ENCODE results near the gene DFFA.
"Not testable (repeated sequence)": the region's sequence is repeated elsewhere in the genome, so short reads cannot be mapped to it uniquely, and the experiment has no call there.

DFFA gene

DNA sequence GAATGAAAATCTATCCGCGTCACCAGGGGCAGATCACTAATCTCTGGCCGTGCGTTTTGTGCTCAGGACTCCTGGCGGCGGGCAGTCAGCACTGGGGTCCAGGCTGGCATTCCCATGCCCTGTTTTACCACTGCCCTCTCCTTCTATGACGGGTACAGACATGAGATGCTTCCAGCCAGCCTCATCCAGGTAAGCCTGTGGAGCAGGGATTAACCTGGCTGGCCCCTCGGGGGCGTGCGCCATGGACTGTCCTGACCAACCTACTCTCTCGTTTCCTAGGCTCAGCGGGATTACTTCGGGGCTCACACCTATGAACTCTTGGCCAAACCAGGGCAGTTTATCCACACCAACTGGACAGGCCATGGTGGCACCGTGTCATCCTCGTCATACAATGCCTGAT, 53.0 kb downstream of the DFFA start:
- H3K9me2 ChIP-seq (replicated peaks; ENCODE audit: low read depth, low read length), result no peaks in the 10 kb centered on the region
- no peak overlapping the region for H2AFZ ChIP-seq (ENCODE audit: low read length)
- no peak overlapping the region for H3K4me3 ChIP-seq (ENCODE audit: low read length, poor library complexity, severe bottlenecking)
- peaks cover 59% of the 10 kb centered on the region for H3K36me3 ChIP-seq (ENCODE audit: insufficient read depth, low read length)
- TF ChIP-seq EZH2phosphoT487 (IDR thresholded peaks at IDR 0.05; ENCODE audit: borderline replicate concordance), result no peak
- TF ChIP-seq, protein P1, sequence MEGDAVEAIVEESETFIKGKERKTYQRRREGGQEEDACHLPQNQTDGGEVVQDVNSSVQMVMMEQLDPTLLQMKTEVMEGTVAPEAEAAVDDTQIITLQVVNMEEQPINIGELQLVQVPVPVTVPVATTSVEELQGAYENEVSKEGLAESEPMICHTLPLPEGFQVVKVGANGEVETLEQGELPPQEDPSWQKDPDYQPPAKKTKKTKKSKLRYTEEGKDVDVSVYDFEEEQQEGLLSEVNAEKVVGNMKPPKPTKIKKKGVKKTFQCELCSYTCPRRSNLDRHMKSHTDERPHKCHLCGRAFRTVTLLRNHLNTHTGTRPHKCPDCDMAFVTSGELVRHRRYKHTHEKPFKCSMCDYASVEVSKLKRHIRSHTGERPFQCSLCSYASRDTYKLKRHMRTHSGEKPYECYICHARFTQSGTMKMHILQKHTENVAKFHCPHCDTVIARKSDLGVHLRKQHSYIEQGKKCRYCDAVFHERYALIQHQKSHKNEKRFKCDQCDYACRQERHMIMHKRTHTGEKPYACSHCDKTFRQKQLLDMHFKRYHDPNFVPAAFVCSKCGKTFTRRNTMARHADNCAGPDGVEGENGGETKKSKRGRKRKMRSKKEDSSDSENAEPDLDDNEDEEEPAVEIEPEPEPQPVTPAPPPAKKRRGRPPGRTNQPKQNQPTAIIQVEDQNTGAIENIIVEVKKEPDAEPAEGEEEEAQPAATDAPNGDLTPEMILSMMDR (conservative IDR thresholded peaks at IDR 0.05; ENCODE audit: low read length), result no peak
- no peaks in the 10 kb centered on the region for H4K20me1 ChIP-seq (ENCODE audit: insufficient read depth, low read length, poor library complexity, severe bottlenecking)
- H3F3A ChIP-seq (ENCODE audit: low read depth), result no peaks in the 10 kb centered on the region; the same call in 1 of the 2 replicates
- H3K4me1 ChIP-seq (ENCODE audit: insufficient read depth, low read length, poor library complexity, severe bottlenecking), result peaks cover 16% of the 10 kb centered on the region
- no peaks in the 10 kb centered on the region for H3K79me2 ChIP-seq (ENCODE audit: insufficient read depth, low read length)
- H3K4me2 ChIP-seq (ENCODE audit: low read depth, low read length, poor library complexity, severe bottlenecking), result no peak overlapping the region
- no peaks in the 10 kb centered on the region for H3K9me3 ChIP-seq (ENCODE audit: insufficient read depth, low read depth, low read length)
- no peak overlapping the region for H3K9ac ChIP-seq (ENCODE audit: low read depth, low read length, poor library complexity, severe bottlenecking)
- no peaks in the 10 kb centered on the region for H3K27me3 ChIP-seq (ENCODE audit: insufficient read depth, low read length, poor library complexity, severe bottlenecking)

DNA sequence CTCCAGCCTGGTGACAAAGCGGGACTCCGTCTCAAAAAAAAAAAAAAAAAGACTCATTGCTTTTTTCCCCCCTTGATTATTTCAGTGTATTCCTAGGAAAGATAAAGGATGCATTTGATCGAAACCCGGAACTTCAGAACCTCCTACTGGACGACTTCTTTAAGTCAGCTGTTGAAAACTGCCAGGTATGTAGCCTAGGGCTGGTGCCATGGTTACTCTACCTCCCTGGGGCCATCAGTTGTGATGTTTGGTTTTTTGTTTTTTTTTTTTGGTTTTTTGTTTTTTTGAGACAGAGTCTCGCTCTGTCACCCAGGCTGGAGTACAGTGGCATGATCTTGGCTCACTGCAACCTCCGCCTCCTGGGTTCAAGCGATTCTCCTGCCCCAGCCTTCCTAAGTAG, 53.6 kb downstream of the DFFA start:
- not testable (repeated sequence) for H3F3A ChIP-seq (ENCODE audit: low read depth); H3K9me3 ChIP-seq (ENCODE audit: insufficient read depth, low read depth, low read length); H3K4me2 ChIP-seq (ENCODE audit: low read depth, low read length, poor library complexity, severe bottlenecking); H4K20me1 ChIP-seq (ENCODE audit: insufficient read depth, low read length, poor library complexity, severe bottlenecking); H2AFZ ChIP-seq (ENCODE audit: low read length); H3K9ac ChIP-seq (ENCODE audit: low read depth, low read length, poor library complexity, severe bottlenecking); H3K9me2 ChIP-seq (replicated peaks; ENCODE audit: low read depth, low read length); H3K79me2 ChIP-seq (ENCODE audit: insufficient read depth, low read length); H3K27me3 ChIP-seq (ENCODE audit: insufficient read depth, low read length, poor library complexity, severe bottlenecking); H3K4me3 ChIP-seq (ENCODE audit: low read length, poor library complexity, severe bottlenecking)
- H3K36me3 ChIP-seq (ENCODE audit: insufficient read depth, low read length), result peaks cover 65% of the 10 kb centered on the region
- H3K4me1 ChIP-seq (ENCODE audit: insufficient read depth, low read length, poor library complexity, severe bottlenecking), result peaks cover 17% of the 10 kb centered on the region

DNA sequence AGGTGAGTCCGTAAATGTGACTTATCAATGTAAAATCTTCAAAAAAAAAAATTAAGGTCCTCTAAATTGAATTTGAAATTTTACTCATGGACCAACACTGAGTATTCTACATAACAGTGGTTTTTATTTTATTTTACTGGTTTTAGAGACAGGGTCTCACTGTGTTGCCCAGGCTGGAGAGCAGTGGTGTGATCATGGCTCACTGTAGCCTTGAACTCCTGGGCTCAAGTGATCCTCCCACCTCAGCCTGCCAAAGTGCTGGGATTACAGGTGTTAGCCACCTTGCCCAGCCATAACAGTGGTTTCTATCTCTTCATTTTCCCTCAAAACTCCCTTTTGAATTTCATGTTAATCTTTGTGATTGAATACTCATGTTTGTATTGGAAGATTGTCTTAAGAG, 56.4 kb downstream of the DFFA start:
- peak overlapping the region; percentile 50 for H3K9ac ChIP-seq (ENCODE audit: low read depth, low read length, poor library complexity, severe bottlenecking)
- H2AFZ ChIP-seq (ENCODE audit: low read length); H3K79me2 ChIP-seq (ENCODE audit: insufficient read depth, low read length); H3K27me3 ChIP-seq (ENCODE audit: insufficient read depth, low read length, poor library complexity, severe bottlenecking); H3K9me3 ChIP-seq (ENCODE audit: insufficient read depth, low read depth, low read length); H3F3A ChIP-seq (ENCODE audit: low read depth); H4K20me1 ChIP-seq (ENCODE audit: insufficient read depth, low read length, poor library complexity, severe bottlenecking); H3K9me2 ChIP-seq (replicated peaks; ENCODE audit: low read depth, low read length): not testable (repeated sequence)
- peak overlapping the region; percentile 48 for H3K4me3 ChIP-seq (ENCODE audit: low read length, poor library complexity, severe bottlenecking)
- peak overlapping the region; percentile 60 for H3K4me2 ChIP-seq (ENCODE audit: low read depth, low read length, poor library complexity, severe bottlenecking)
- H3K4me1 ChIP-seq (ENCODE audit: insufficient read depth, low read length, poor library complexity, severe bottlenecking), result peaks cover 17% of the 10 kb centered on the region
- peaks cover 85% of the 10 kb centered on the region for H3K36me3 ChIP-seq (ENCODE audit: insufficient read depth, low read length)

DNA sequence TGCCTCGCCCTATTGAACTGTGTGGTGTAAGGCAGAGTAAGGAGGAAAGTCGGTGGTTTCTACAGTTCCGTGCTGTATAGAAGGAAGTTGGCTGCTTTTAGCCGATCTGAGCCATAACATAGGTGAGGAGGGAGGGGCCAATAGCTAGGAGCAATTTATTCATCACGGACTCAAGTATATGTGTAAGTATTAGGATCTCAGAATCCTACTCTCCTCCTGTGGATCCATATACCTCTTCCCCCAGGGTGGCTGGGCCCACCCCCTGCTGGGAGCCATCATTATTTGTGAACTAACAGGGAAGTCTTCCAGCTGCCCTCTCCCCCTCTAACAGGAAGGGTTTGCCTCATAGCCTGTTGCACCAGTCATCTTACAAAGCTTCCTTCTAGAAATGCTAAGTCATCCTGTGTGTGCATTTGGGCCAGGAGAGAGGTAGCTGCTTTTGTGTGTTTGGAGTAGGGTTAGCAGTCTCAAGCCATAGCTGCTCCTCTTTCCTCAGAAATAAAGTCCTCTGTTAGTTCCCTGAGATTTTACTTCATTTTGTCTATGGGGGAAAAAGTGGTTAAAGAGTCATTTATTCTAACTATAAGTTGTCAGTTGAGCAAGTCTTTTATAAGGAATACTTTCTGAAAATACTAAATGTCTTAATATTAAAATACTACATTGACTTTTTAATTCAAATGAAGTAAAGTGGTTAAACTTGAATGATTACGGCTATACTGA, 57.0 kb downstream of the DFFA start:
- Histone ChIP-seq H3F3A (ENCODE audit: low read depth) (no peaks in the 10 kb centered on the region; the same call in 1 of the 2 replicates), H3K79me2 (ENCODE audit: insufficient read depth, low read length) (no peaks in the 10 kb centered on the region), H2AFZ (ENCODE audit: low read length) (peak overlapping the region; percentile 59), H3K36me3 (ENCODE audit: insufficient read depth, low read length) (peaks cover 85% of the 10 kb centered on the region), H3K9me2 (replicated peaks; ENCODE audit: low read depth, low read length) (no peaks in the 10 kb centered on the region), H3K4me1 (ENCODE audit: insufficient read depth, low read length, poor library complexity, severe bottlenecking) (peaks cover 17% of the 10 kb centered on the region), H3K27me3 (ENCODE audit: insufficient read depth, low read length, poor library complexity, severe bottlenecking) (no peaks in the 10 kb centered on the region), H4K20me1 (ENCODE audit: insufficient read depth, low read length, poor library complexity, severe bottlenecking) (no peaks in the 10 kb centered on the region), H3K4me3 (ENCODE audit: low read length, poor library complexity, severe bottlenecking) (peak overlapping the region; percentile 48), H3K9me3 (ENCODE audit: insufficient read depth, low read depth, low read length) (no peaks in the 10 kb centered on the region), H3K4me2 (ENCODE audit: low read depth, low read length, poor library complexity, severe bottlenecking) (peak overlapping the region; percentile 60), H3K9ac (ENCODE audit: low read depth, low read length, poor library complexity, severe bottlenecking) (peak overlapping the region; percentile 50)
- TF ChIP-seq EZH2phosphoT487 (IDR thresholded peaks at IDR 0.05; ENCODE audit: borderline replicate concordance), result no peak
- TF ChIP-seq, protein P1 (conservative IDR thresholded peaks at IDR 0.05; ENCODE audit: low read length), result no peak
